Midbrain (tissue), 1 donor: Measurements from ENCODE around the gene DCUN1D5.

ENCODE experiments used
- DNase-seq: peaks from one replicate; lab custom pipeline; 2025; lab: John Stamatoyannopoulos, UW

DCUN1D5 gene

GRCh38 chr11:103091801-103092524 is at the start of gene DCUN1D5:
DCUN1D5 (minus strand) TSS chr11:103092160; CDS start chr11:103091872, 288 bp downstream.
- peak; percentile 96 for DNase-seq

- DNase-seq: no peak
Measured at GRCh38 chr11:103125462-103125861, 33.5 kb upstream of the DCUN1D5 start.

- DNase-seq: no peak
Measured at GRCh38 chr11:103114836-103115235, 22.9 kb upstream of the DCUN1D5 start.

- DNase-seq: no peak
Measured at GRCh38 chr11:103112364-103112763, 20.4 kb upstream of the DCUN1D5 start.

- DNase-seq: no peak
Measured at GRCh38 chr11:103111400-103111799, 19.4 kb upstream of the DCUN1D5 start.

- no peak for DNase-seq
Measured at GRCh38 chr11:103110391-103110790, 18.4 kb upstream of the DCUN1D5 start.

GRCh38 chr11:103109818-103110388 is 17.9 kb upstream of the DCUN1D5 start:
- DNase-seq: no peak

GRCh38 chr11:103108933-103109817 is 17.2 kb upstream of the DCUN1D5 start, which contains the start of gene DYNC2H1:
DYNC2H1 (plus strand) TSS chr11:103109426; CDS start chr11:103109575, 149 bp downstream.
- DNase-seq: peak; percentile 87

GRCh38 chr11:103097279-103097678 is 5.3 kb upstream of the DCUN1D5 start:
- DNase-seq: no peak

- DNase-seq: no peak
Measured at GRCh38 chr11:103091064-103091800, 728 bp downstream of the DCUN1D5 start.

- no peak for DNase-seq
Measured at GRCh38 chr11:103086461-103086860, 5.5 kb downstream of the DCUN1D5 start.

- DNase-seq: no peak
Measured at GRCh38 chr11:103085758-103086365, 6.1 kb downstream of the DCUN1D5 start.

GRCh38 chr11:103079833-103080232 is 12.1 kb downstream of the DCUN1D5 start:
- DNase-seq: no peak

GRCh38 chr11:103078710-103079109 is 13.2 kb downstream of the DCUN1D5 start:
- DNase-seq: no peak

- no peak for DNase-seq
Measured at GRCh38 chr11:103077554-103077953, 14.4 kb downstream of the DCUN1D5 start.

GRCh38 chr11:103076361-103076760 is 15.6 kb downstream of the DCUN1D5 start:
- no peak for DNase-seq

- DNase-seq: no peak
Measured at GRCh38 chr11:103071008-103071407, 21.0 kb downstream of the DCUN1D5 start.

GRCh38 chr11:103070142-103070541 is 21.8 kb downstream of the DCUN1D5 start:
- DNase-seq: no peak

- DNase-seq: no peak
Measured at GRCh38 chr11:103069367-103069766, 22.6 kb downstream of the DCUN1D5 start.

- DNase-seq: no peak
Measured at GRCh38 chr11:103067118-103067517, 24.8 kb downstream of the DCUN1D5 start.

- DNase-seq: no peak
Measured at GRCh38 chr11:103061656-103062055, 30.3 kb downstream of the DCUN1D5 start.
